DOHH2 (cell line): ENCODE measurements around the gene PHYHIPL.

Experiments used
- EZH2phosphoT487 ChIP-seq: fragments of 200-600 bp; sonication (generic); IDR thresholded peaks from 2 replicates; pipeline ENCODE4 v1.6.1; 2017; ENCODE audit warnings: borderline replicate concordance, mild to moderate bottlenecking, antibody characterized with exemption, low read length, moderate library complexity, mixed read lengths
- TF ChIP-seq, protein P1 (sequence below): fragments of 200-600 bp; sonication (generic); IDR thresholded peaks from one replicate; pipeline ENCODE4 v1.5.1; 2014; ENCODE audit warnings: antibody characterized with exemption, mild to moderate bottlenecking, low read depth, low read length; ENCODE audit not compliant: poor library complexity, severe bottlenecking

DNA sequence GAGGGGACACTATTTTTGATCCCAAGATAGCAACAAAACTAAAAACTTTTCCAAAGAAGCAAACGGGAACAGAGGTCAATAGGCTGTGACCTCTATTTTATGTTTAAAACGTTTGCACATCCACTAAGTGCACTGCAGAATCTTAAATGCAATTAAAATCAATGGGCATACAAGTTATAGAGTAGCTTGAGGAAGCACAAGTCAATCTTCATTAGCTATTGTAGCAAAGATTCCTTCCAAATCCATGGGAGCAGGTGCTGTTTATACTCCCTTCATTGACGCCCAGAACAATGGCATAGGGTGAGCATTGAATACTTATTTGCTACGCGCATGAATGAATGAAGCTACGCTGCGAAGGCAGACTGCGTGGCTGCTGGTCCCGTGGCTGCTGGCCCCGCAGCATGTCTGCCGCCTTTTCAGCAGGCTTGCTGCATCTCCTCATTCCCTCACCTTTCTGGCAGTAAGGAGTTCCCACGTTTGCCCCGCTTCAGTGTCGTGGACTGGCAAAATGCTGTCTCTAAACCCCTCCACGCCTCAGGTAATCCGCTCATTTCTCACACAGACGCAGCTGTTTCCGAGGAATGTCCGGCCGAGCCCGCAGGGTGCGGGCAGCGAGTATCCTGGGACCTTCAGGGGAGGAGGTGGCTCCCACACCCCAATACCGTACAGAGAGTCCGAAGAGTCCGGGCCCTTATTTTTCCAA lies 754 bp upstream of the PHYHIPL start:
- TF ChIP-seq, protein P1, sequence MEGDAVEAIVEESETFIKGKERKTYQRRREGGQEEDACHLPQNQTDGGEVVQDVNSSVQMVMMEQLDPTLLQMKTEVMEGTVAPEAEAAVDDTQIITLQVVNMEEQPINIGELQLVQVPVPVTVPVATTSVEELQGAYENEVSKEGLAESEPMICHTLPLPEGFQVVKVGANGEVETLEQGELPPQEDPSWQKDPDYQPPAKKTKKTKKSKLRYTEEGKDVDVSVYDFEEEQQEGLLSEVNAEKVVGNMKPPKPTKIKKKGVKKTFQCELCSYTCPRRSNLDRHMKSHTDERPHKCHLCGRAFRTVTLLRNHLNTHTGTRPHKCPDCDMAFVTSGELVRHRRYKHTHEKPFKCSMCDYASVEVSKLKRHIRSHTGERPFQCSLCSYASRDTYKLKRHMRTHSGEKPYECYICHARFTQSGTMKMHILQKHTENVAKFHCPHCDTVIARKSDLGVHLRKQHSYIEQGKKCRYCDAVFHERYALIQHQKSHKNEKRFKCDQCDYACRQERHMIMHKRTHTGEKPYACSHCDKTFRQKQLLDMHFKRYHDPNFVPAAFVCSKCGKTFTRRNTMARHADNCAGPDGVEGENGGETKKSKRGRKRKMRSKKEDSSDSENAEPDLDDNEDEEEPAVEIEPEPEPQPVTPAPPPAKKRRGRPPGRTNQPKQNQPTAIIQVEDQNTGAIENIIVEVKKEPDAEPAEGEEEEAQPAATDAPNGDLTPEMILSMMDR = no peak
- no peak for TF ChIP-seq EZH2phosphoT487
